Trophoblast cell (in vitro differentiated cells and primary cell): Measurements from ENCODE around the gene OR3A3.
"Not testable (repeated sequence)": the region's sequence is repeated elsewhere in the genome, so short reads cannot be mapped to it uniquely, and the experiment has no call there.

Experiments
- DNase-seq, 2 donors: peaks; one replicate each; pipeline ENCODE4 v3.0.0-alpha.2; 2016
- H2AFZ ChIP-seq: 2 replicates; pipeline ENCODE4 v1.6.1; 2013; ENCODE audit warnings: low read length, moderate library complexity, mild to moderate bottlenecking; ENCODE audit not compliant: insufficient read depth, poor library complexity
- H2AK5ac ChIP-seq: 2 replicates; pipeline ENCODE4 v1.6.1; 2013; ENCODE audit warnings: mild to moderate bottlenecking, low read length
- H2BK120ac ChIP-seq: 2 replicates; pipeline ENCODE4 v1.6.1; 2013; ENCODE audit warnings: low read length, mild to moderate bottlenecking, moderate library complexity; ENCODE audit not compliant: insufficient read depth, poor library complexity
- H2BK12ac ChIP-seq: 2 replicates; pipeline ENCODE4 v1.6.1; 2013; ENCODE audit warnings: mild to moderate bottlenecking, low read length, moderate library complexity
- H2BK5ac ChIP-seq: 2 replicates; pipeline ENCODE4 v1.6.1; 2013; ENCODE audit warnings: low read length, low read depth, moderate library complexity, mild to moderate bottlenecking; ENCODE audit not compliant: poor library complexity
- H3K14ac ChIP-seq: 2 replicates; pipeline ENCODE4 v1.6.1; 2013; ENCODE audit warnings: mild to moderate bottlenecking, low read length
- H3K18ac ChIP-seq: 2 replicates; pipeline ENCODE4 v1.6.1; 2013; ENCODE audit warnings: mild to moderate bottlenecking, low read length
- H3K23ac ChIP-seq: 2 replicates; pipeline ENCODE4 v1.6.1; 2013; ENCODE audit warnings: low read length
- H3K27ac ChIP-seq: 2 replicates; pipeline ENCODE4 v1.5.1; 2013; ENCODE audit warnings: low read depth, mild to moderate bottlenecking, inconsistent platforms, low read length, moderate library complexity
- H3K27me3 ChIP-seq: 2 replicates; pipeline ENCODE4 v1.6.1; 2013; ENCODE audit warnings: inconsistent platforms, mild to moderate bottlenecking, low read length, moderate library complexity; ENCODE audit not compliant: insufficient read depth
- H3K36me3 ChIP-seq, 2 experiments: 1 replicate in 1 of 2; 2 replicates in 1 of 2; pipeline ENCODE4 v1.6.1; 2013; ENCODE audit warnings: low read length in 2 of 2, mild to moderate bottlenecking in 2 of 2, moderate library complexity in 1 of 2; ENCODE audit not compliant: insufficient read depth in 2 of 2, control insufficient read depth in 1 of 2
- H3K4ac ChIP-seq: 2 replicates; pipeline ENCODE4 v1.6.1; 2013; ENCODE audit warnings: low read depth, mild to moderate bottlenecking, low read length, moderate library complexity
- H3K4me1 ChIP-seq, 2 experiments: 1 replicate in 1 of 2; 2 replicates in 1 of 2; pipeline ENCODE4 v1.6.1; 2013; ENCODE audit warnings: low read length in 2 of 2, mild to moderate bottlenecking in 2 of 2, moderate library complexity in 1 of 2; ENCODE audit not compliant: insufficient read depth in 2 of 2, control insufficient read depth in 1 of 2
- H3K4me2 ChIP-seq: 2 replicates; pipeline ENCODE4 v1.6.1; 2013; ENCODE audit warnings: inconsistent platforms, mild to moderate bottlenecking, low read length, moderate library complexity
- H3K4me3 ChIP-seq: 2 replicates; pipeline ENCODE4 v1.5.1; 2013; ENCODE audit warnings: mild to moderate bottlenecking, low read depth, low read length, inconsistent platforms
- H3K79me1 ChIP-seq: one replicate; pipeline ENCODE4 v1.6.1; 2013; ENCODE audit warnings: low read length
- H3K79me2 ChIP-seq: 2 replicates; pipeline ENCODE4 v1.6.1; 2013; ENCODE audit warnings: low read length, mild to moderate bottlenecking; ENCODE audit not compliant: control insufficient read depth, insufficient read depth, poor library complexity
- H3K9ac ChIP-seq: 2 replicates; pipeline ENCODE4 v1.6.1; 2013; ENCODE audit warnings: mild to moderate bottlenecking, low read length
- H3K9me3 ChIP-seq: 2 replicates; pipeline ENCODE4 v1.6.1; 2013; ENCODE audit warnings: low read depth, mild to moderate bottlenecking, control low read depth, inconsistent platforms, low read length; ENCODE audit not compliant: insufficient read depth
- H4K12ac ChIP-seq: 2 replicates; pipeline ENCODE4 v1.6.1; 2013; ENCODE audit warnings: low read depth, mild to moderate bottlenecking, low read length, moderate library complexity
- H4K8ac ChIP-seq: 2 replicates; pipeline ENCODE4 v1.6.1; 2013; ENCODE audit warnings: low read depth, mild to moderate bottlenecking, low read length, moderate library complexity
- H4K91ac ChIP-seq: one replicate; pipeline ENCODE4 v1.6.1; 2013; ENCODE audit warnings: low read depth, mild to moderate bottlenecking, low read length, moderate library complexity
- WGBS: extraction: QIAGEN DNeasy Blood & Tissue Kit; methylation state at CpG from one replicate; pipeline ENCODE4 v1.1.7; 2013; ENCODE audit warnings: missing lambda C conversion rate; ENCODE audit not compliant: insufficient read length, insufficient coverage; ENCODE audit errors: extremely low coverage; 5-methylcytosine and 5-hydroxymethylcytosine counted together

The OR3A3 gene

DNA sequence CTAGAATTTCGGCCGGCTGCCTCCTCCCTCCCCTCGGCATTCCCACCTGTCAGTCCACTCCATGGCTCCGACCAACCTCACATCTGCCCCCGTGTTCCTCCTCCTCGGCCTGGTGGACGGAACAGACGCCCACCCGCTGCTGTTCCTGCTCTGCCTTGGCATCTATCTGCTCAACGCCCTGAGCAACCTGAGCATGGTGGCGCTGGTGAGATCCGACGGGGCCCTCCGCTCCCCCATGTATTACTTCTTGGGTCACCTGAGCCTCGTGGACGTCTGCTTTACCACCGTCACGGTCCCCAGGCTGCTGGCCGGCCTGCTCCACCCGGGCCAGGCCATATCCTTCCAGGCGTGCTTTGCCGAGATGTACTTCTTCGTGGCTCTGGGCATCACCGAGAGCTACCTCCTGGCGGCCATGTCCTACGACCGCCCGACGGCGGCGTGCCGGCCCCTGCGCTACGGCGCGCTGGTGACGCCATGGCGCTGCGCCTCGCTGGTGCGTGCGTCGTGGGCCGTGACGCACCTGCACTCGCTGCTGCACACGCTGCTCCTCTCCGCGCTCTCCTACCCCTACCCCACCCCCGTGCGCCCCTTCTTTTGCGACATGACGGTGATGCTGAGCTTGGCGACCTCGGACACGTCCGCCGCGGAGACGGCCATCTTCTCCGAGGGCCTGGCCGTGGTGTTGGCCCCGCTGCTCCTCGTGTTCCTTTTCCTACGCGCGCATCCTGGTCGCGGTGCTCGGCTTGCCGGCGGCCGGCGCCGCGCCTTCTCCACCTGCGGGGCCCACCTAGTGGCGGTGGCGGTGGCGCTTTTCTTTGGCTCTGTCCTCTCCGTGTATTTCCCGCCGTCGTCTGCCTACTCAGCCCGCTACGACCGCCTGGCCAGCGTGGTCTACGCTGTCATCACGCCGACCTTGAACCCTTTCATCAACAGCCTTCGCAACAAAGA lies 25.0 kb upstream of the OR3A3 start, which contains the start of gene OR3A2:
OR3A2 (minus strand) TSS at position 440 of the 948 bp plus-strand sequence.
- H3K4me2 ChIP-seq, result no peak within 1 kb of the TSS
- H3K27ac ChIP-seq, result no peak within 1 kb of the TSS
- H3K23ac ChIP-seq, result no peak within 1 kb of the TSS
- no peak within 1 kb of the TSS for H3K4ac ChIP-seq
- H4K8ac ChIP-seq, result no peak within 1 kb of the TSS
- no peak within 1 kb of the TSS for H3K9ac ChIP-seq
- H2BK120ac ChIP-seq, result no peak within 1 kb of the TSS
- H3K27me3 ChIP-seq, result peaks cover 2% of the 10 kb centered on the region
- no peak within 1 kb of the TSS for H3K14ac ChIP-seq
- no peak within 1 kb of the TSS for H2BK12ac ChIP-seq
- H3K79me2 ChIP-seq, result no peaks in the 10 kb centered on the region
- no peak within 1 kb of the TSS for H3K18ac ChIP-seq
- WGBS, result no CpG with 5 or more reads among the region's 92 CpGs
- no peak within 1 kb of the TSS for H2AFZ ChIP-seq
- H3K9me3 ChIP-seq, result peaks cover 9% of the 10 kb centered on the region
- no peak within 1 kb of the TSS for H2BK5ac ChIP-seq
- H3K4me3 ChIP-seq, result no peak within 1 kb of the TSS
- no peaks in the 10 kb centered on the region for H3K36me3 ChIP-seq
- H3K79me1 ChIP-seq, result no peaks in the 10 kb centered on the region
- no peak within 1 kb of the TSS for H2AK5ac ChIP-seq
- no peak within 1 kb of the TSS for H4K91ac ChIP-seq
- no peak within 1 kb of the TSS for H4K12ac ChIP-seq
- no peak for DNase-seq
- H3K4me1 ChIP-seq, result no peaks in the 10 kb centered on the region

DNA sequence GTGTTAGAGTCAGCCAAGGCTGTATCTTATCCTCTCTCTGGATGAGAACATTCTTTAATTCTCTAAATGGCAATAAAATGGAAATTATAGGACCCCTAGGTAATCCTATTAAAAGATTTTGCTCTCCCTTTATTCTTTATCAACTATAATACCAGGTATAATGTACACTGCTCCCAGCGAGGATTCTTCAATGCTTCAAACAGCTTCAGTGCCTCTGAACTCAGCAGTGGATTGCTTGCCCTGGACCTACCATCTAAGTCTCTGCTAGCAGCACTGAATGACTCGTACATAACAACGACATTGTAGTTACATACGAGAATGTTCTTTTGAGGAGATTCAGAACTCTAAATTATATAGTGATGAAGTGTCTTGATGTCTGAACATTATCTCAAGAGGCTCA lies 21.4 kb upstream of the OR3A3 start:
- Histone ChIP-seq H3K27me3 (peaks cover 2% of the 10 kb centered on the region), H3K36me3 (no peaks in the 10 kb centered on the region), H3K4ac (no peak overlapping the region), H2AFZ (no peak overlapping the region), H3K18ac (no peak overlapping the region), H3K27ac (no peak overlapping the region), H3K4me1 (no peaks in the 10 kb centered on the region), H2BK120ac (no peak overlapping the region), H3K23ac (no peak overlapping the region), H3K4me2 (no peak overlapping the region), H3K4me3 (no peak overlapping the region), H4K8ac (no peak overlapping the region), H3K14ac (no peak overlapping the region), H3K79me1 (no peaks in the 10 kb centered on the region), H3K79me2 (no peaks in the 10 kb centered on the region), H4K91ac (no peak overlapping the region), H2AK5ac (no peak overlapping the region), H2BK5ac (no peak overlapping the region), H4K12ac (no peak overlapping the region), H2BK12ac (no peak overlapping the region), H3K9me3 (peaks cover 9% of the 10 kb centered on the region), H3K9ac (no peak overlapping the region)
- no peak for DNase-seq
- WGBS, result no CpG with 5 or more reads among the region's 4 CpGs

DNA sequence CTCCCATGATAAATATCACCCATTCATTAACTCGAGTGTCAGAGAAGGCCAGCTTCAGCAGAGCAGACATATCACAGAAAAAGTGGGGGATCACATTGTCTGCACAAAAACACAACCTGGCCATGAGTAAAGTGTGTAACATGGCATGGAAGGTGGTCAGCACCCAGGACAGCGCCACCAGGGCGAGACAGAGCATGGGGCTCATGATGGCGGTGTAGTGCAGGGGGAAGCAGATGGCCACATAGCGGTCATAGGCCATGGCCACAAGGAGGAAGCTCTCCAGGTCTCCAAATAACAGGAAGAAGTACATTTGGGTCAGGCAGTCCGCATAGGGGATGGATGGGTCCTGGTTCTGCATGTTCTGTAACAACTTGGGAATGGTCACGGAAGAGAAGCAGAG lies 13.4 kb upstream of the OR3A3 start:
- not testable (repeated sequence) for H3K23ac ChIP-seq, H3K18ac ChIP-seq, H4K8ac ChIP-seq, H2AFZ ChIP-seq, H3K4me1 ChIP-seq, H3K27me3 ChIP-seq, H3K4me2 ChIP-seq, H3K9ac ChIP-seq, H3K4ac ChIP-seq, H2BK12ac ChIP-seq, H2AK5ac ChIP-seq, H3K14ac ChIP-seq, H2BK5ac ChIP-seq, H3K4me3 ChIP-seq, H3K27ac ChIP-seq, DNase-seq, H3K36me3 ChIP-seq, H3K79me2 ChIP-seq, H2BK120ac ChIP-seq, H3K9me3 ChIP-seq, H4K91ac ChIP-seq, H4K12ac ChIP-seq, H3K79me1 ChIP-seq
- no CpG with 5 or more reads among the region's 7 CpGs for WGBS

DNA sequence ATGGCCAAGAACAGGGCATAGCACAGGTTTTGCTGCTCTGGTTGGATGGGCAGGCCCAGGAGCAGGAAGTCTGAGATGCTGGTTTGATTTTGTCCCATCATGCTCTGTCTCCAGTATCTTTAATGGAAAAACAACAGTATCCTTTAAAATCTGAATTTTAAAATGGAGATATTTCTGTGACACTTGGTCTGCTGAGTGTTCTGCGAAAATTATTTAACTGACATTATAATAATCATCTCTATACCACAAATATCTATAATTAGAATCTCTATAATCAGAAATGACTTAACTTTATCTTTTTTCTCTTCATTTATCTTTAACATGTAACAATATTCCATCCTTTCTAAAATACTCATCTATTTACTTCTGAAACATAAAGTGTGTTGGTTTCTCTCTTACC lies 12.9 kb upstream of the OR3A3 start, which contains the start of gene OR1E1:
OR1E1 (minus strand) TSS at position 101 of the 400 bp plus-strand sequence; CDS start at position 101, 0 bp downstream.
- Histone ChIP-seq H4K12ac (no peak within 1 kb of the TSS), H3K36me3 (no peaks in the 10 kb centered on the region), H2BK120ac (no peak within 1 kb of the TSS), H3K27me3 (no peaks in the 10 kb centered on the region), H3K4ac (no peak within 1 kb of the TSS), H3K9me3 (peaks cover 6% of the 10 kb centered on the region), H4K8ac (no peak within 1 kb of the TSS), H3K4me1 (no peaks in the 10 kb centered on the region), H4K91ac (no peak within 1 kb of the TSS), H3K14ac (no peak within 1 kb of the TSS), H3K18ac (no peak within 1 kb of the TSS), H3K27ac (no peak within 1 kb of the TSS), H2BK12ac (no peak within 1 kb of the TSS), H2AFZ (no peak within 1 kb of the TSS), H2AK5ac (no peak within 1 kb of the TSS), H3K9ac (no peak within 1 kb of the TSS), H3K4me2 (no peak within 1 kb of the TSS), H3K79me2 (no peaks in the 10 kb centered on the region), H3K79me1 (no peaks in the 10 kb centered on the region), H2BK5ac (no peak within 1 kb of the TSS), H3K23ac (no peak within 1 kb of the TSS), H3K4me3 (no peak within 1 kb of the TSS)
- DNase-seq, result no peak
- no CpG with 5 or more reads among the region's 1 CpG for WGBS
